Fibroblast of peridontal ligament (primary cell): Measurements from ENCODE around the gene PPP2CA.
"Not testable (repeated sequence)": the region's sequence is repeated elsewhere in the genome, so short reads cannot be mapped to it uniquely, and the experiment has no call there.

ENCODE experiments used
- DNase-seq: peaks from one replicate; pipeline ENCODE4 v3.0.0-alpha.2; 2010; ENCODE audit errors: extremely low read depth

The PPP2CA gene

GRCh38 chr5:134195666-134196065 lies 30.2 kb downstream of the PPP2CA start:
- DNase-seq, result no peak

- DNase-seq, result no peak
Observed at GRCh38 chr5:134189031-134189430, 36.8 kb downstream of the PPP2CA start.

GRCh38 chr5:134188092-134188491 lies 37.8 kb downstream of the PPP2CA start:
- DNase-seq, result no peak

- DNase-seq, result peak; percentile 62
Observed at GRCh38 chr5:134184155-134185135, 41.4 kb downstream of the PPP2CA start.

- no peak for DNase-seq
Observed at GRCh38 chr5:134183481-134183880, 42.4 kb downstream of the PPP2CA start.

GRCh38 chr5:134178096-134178419 lies 47.8 kb downstream of the PPP2CA start:
- no peak for DNase-seq

GRCh38 chr5:134177369-134178095 lies 48.3 kb downstream of the PPP2CA start:
- no peak for DNase-seq

GRCh38 chr5:134176511-134177368 lies 49.1 kb downstream of the PPP2CA start, which contains the start of gene SKP1:
SKP1 (minus strand) TSS chr5:134176950; CDS start chr5:134174022, 2,928 bp downstream.
- DNase-seq, result peak; percentile 84

GRCh38 chr5:134175921-134176510 lies 49.9 kb downstream of the PPP2CA start:
- peak; percentile 31 for DNase-seq

- DNase-seq, result peak; percentile 73
Observed at GRCh38 chr5:134174841-134175839, 50.7 kb downstream of the PPP2CA start.

- peak; percentile 23 for DNase-seq
Observed at GRCh38 chr5:134171972-134172371, 53.9 kb downstream of the PPP2CA start.

- no peak for DNase-seq
Observed at GRCh38 chr5:134162592-134162991, 63.3 kb downstream of the PPP2CA start.

GRCh38 chr5:134161513-134162395 lies 64.1 kb downstream of the PPP2CA start:
- no peak for DNase-seq

GRCh38 chr5:134153657-134154056 lies 72.2 kb downstream of the PPP2CA start:
- DNase-seq, result no peak

- no peak for DNase-seq
Observed at GRCh38 chr5:134153241-134153640, 72.6 kb downstream of the PPP2CA start.

- DNase-seq, result not testable (repeated sequence)
Observed at GRCh38 chr5:134152173-134152832, 73.6 kb downstream of the PPP2CA start.

- DNase-seq, result no peak
Observed at GRCh38 chr5:134151723-134152122, 74.2 kb downstream of the PPP2CA start.

GRCh38 chr5:134149571-134150303 lies 76.1 kb downstream of the PPP2CA start:
- no peak for DNase-seq
